GM23248 (cell line): ENCODE measurements around the gene PDE3B. TPM values are rescaled to one million over a fixed set of nuclear protein-coding genes. Genes with fewer than 3 reads are reported as not detected.

Source experiments
- DNase-seq: peaks from one replicate; pipeline ENCODE4 v3.0.0-alpha.2; 2015
- H2AFZ ChIP-seq: fragments of 200-600 bp; sonication (generic); 2 replicates; pipeline ENCODE4 v1.6.1; 2016; ENCODE audit warnings: antibody characterized with exemption
- H3F3A ChIP-seq: fragments of 200-600 bp; sonication (generic); 2 replicates; pipeline ENCODE4 v1.6.1; 2016; ENCODE audit warnings: mild to moderate bottlenecking, antibody characterized with exemption, mixed run types; ENCODE audit not compliant: insufficient read depth
- H3K27ac ChIP-seq: fragments of 200-600 bp; sonication (generic); 2 replicates; pipeline ENCODE4 v1.5.1; 2016; ENCODE audit warnings: mild to moderate bottlenecking
- H3K27me3 ChIP-seq: fragments of 200-600 bp; sonication (generic); replicated peaks from 2 replicates; pipeline ENCODE4 v1.6.1; 2016; ENCODE audit warnings: mild to moderate bottlenecking; ENCODE audit not compliant: insufficient read depth
- H3K36me3 ChIP-seq: fragments of 200-600 bp; sonication (generic); 2 replicates; pipeline ENCODE4 v1.6.1; 2016; ENCODE audit warnings: low read depth, mild to moderate bottlenecking
- H3K4me1 ChIP-seq: fragments of 200-600 bp; sonication (generic); 2 replicates; pipeline ENCODE4 v1.6.1; 2016; ENCODE audit warnings: mild to moderate bottlenecking; ENCODE audit not compliant: insufficient read depth
- H3K4me2 ChIP-seq: fragments of 200-600 bp; sonication (generic); one replicate; pipeline ENCODE4 v1.6.1; 2016; ENCODE audit warnings: mild to moderate bottlenecking; ENCODE audit not compliant: unreplicated experiment
- H3K4me3 ChIP-seq: fragments of 200-600 bp; sonication (generic); 2 replicates; pipeline ENCODE4 v1.5.1; 2016; ENCODE audit warnings: mild to moderate bottlenecking
- H3K79me2 ChIP-seq: fragments of 200-600 bp; sonication (generic); 2 replicates; pipeline ENCODE4 v1.6.1; 2016; ENCODE audit warnings: mild to moderate bottlenecking; ENCODE audit not compliant: insufficient read depth
- H3K9ac ChIP-seq: fragments of 200-600 bp; sonication (generic); 2 replicates; pipeline ENCODE4 v1.6.1; 2016; ENCODE audit warnings: mild to moderate bottlenecking
- H3K9me2 ChIP-seq: fragments of 200-600 bp; sonication (generic); 2 replicates; pipeline ENCODE4 v1.6.1; 2016; ENCODE audit warnings: mixed run types, mild to moderate bottlenecking, moderate library complexity; ENCODE audit not compliant: insufficient read depth
- H3K9me3 ChIP-seq: fragments of 200-600 bp; sonication (generic); one replicate; pipeline ENCODE4 v1.6.1; 2017; ENCODE audit warnings: low read depth
- H4K20me1 ChIP-seq: fragments of 200-600 bp; sonication (generic); 2 replicates; pipeline ENCODE4 v1.6.0; 2016; ENCODE audit not compliant: insufficient read depth
- EZH2 ChIP-seq: fragments of 200-600 bp; sonication (generic); IDR thresholded peaks from 2 replicates; pipeline ENCODE4 v1.6.1; 2018; ENCODE audit warnings: antibody characterized with exemption, mild to moderate bottlenecking; ENCODE audit not compliant: insufficient read depth, poor library complexity, severe bottlenecking
- EZH2phosphoT487 ChIP-seq: fragments of 200-600 bp; sonication (generic); IDR thresholded peaks from 2 replicates; pipeline ENCODE4 v1.6.1; 2018; ENCODE audit warnings: antibody characterized with exemption, moderate library complexity, mild to moderate bottlenecking, low read depth; ENCODE audit not compliant: insufficient read depth
- WGBS, 2 experiments: methylation state at CpG; one replicate each; pipeline ENCODE4 v1.1.6; 2015 to 2017; ENCODE audit warnings: low lambda C conversion rate in 2 of 2, low coverage in 1 of 2; ENCODE audit errors: missing lambda C conversion rate in 2 of 2; 5-methylcytosine and 5-hydroxymethylcytosine counted together
- in situ Hi-C: fragments of 300-500 bp; cut with MboI; formaldehyde crosslinking; loops from 2 replicates; pipeline ENCODE4 v1.15.0; 2020
- polyA plus RNA-seq: library from polyadenylated mRNA; unstranded; fragments of >200 nt; fragmentation: Nextera tagmentation; extraction: Ambion mirVana; gene quantifications from 2 replicates; pipeline ENCODE4 v1.2.1, GENCODE V29; 2016
- total RNA-seq: library from RNA; depleted of rRNA; stranded (reverse); fragments of >200 nt; shearing (Covaris generic); gene quantifications from 2 replicates; pipeline ENCODE4 v1.2.3, GENCODE V29; 2014

Gene PDE3B
- total and polyA plus RNA-seq, 2 experiments from 2014 or later: not detected

GRCh38 chr11:14668731-14669301 lies 25.2 kb downstream of the PDE3B start:
- WGBS, 2 experiments: 56 to 60% methylated on average over 6 of the region's 6 CpGs
- H3K9me3 ChIP-seq: no peaks in the 10 kb centered on the region

GRCh38 chr11:14669499-14669898 lies 25.9 kb downstream of the PDE3B start:
- no peaks in the 10 kb centered on the region for H3K9me2 ChIP-seq
- no peak overlapping the region for H3K4me2 ChIP-seq
- WGBS, 2 experiments: 53 to 59% methylated on average over 6 to 7 of the region's 7 CpGs
- H3F3A ChIP-seq: peaks cover 13% of the 10 kb centered on the region
- H3K27ac ChIP-seq: no peak overlapping the region
- H3K4me3 ChIP-seq: no peak overlapping the region
- H4K20me1 ChIP-seq: no peaks in the 10 kb centered on the region
- H3K36me3 ChIP-seq: no peaks in the 10 kb centered on the region
- no peak for DNase-seq
- H3K9me3 ChIP-seq: no peaks in the 10 kb centered on the region
- H2AFZ ChIP-seq: no peak overlapping the region
- no peaks in the 10 kb centered on the region for H3K79me2 ChIP-seq
- H3K9ac ChIP-seq: no peak overlapping the region
- in situ Hi-C loops: no loop called here
- no peak for TF ChIP-seq EZH2
- no peak for TF ChIP-seq EZH2phosphoT487
- 0 out of 2 replicates have a peak, but pooled peaks cover 12% of the 10 kb centered on the region for H3K4me1 ChIP-seq
- H3K27me3 ChIP-seq: no peaks in the 10 kb centered on the region

More at GRCh38 chr11:14668731-14669301, 25.2 kb downstream of the PDE3B start:
- no peak overlapping the region for H3K27ac ChIP-seq
- H4K20me1 ChIP-seq: no peaks in the 10 kb centered on the region
- no peak overlapping the region for H3K4me2 ChIP-seq
- H3F3A ChIP-seq: peaks cover 13% of the 10 kb centered on the region
- in situ Hi-C loops: no loop called here
- 0 out of 2 replicates have a peak, but pooled peaks cover 10% of the 10 kb centered on the region for H3K4me1 ChIP-seq
- H3K79me2 ChIP-seq: no peaks in the 10 kb centered on the region
- no peak overlapping the region for H3K9ac ChIP-seq
- H2AFZ ChIP-seq: no peak overlapping the region
- no peak overlapping the region for H3K4me3 ChIP-seq
- no peaks in the 10 kb centered on the region for H3K27me3 ChIP-seq
- no peaks in the 10 kb centered on the region for H3K36me3 ChIP-seq
- no peaks in the 10 kb centered on the region for H3K9me2 ChIP-seq
- TF ChIP-seq EZH2phosphoT487 (no peak), EZH2 (no peak)
- DNase-seq: no peak

GRCh38 chr11:14669958-14670357 lies 26.4 kb downstream of the PDE3B start:
- Histone ChIP-seq H3K9ac (no peak overlapping the region), H3K27ac (no peak overlapping the region), H3K36me3 (no peaks in the 10 kb centered on the region), H3K4me2 (no peak overlapping the region), H2AFZ (no peak overlapping the region), H3K27me3 (no peaks in the 10 kb centered on the region), H3K9me3 (no peaks in the 10 kb centered on the region), H3K9me2 (no peaks in the 10 kb centered on the region), H4K20me1 (no peaks in the 10 kb centered on the region), H3K79me2 (no peaks in the 10 kb centered on the region), H3F3A (peaks cover 13% of the 10 kb centered on the region), H3K4me1 (0 out of 2 replicates have a peak, but pooled peaks cover 12% of the 10 kb centered on the region), H3K4me3 (no peak overlapping the region)
- in situ Hi-C loops: no loop called here
- TF ChIP-seq EZH2phosphoT487: no peak
- TF ChIP-seq EZH2: no peak
- DNase-seq: no peak
- 26 to 33% methylated on average over 3 of the region's 3 CpGs for WGBS, 2 experiments

GRCh38 chr11:14672635-14673034 lies 29.0 kb downstream of the PDE3B start:
- H3K27me3 ChIP-seq: no peaks in the 10 kb centered on the region
- no peak overlapping the region for H2AFZ ChIP-seq
- peak; percentile 75 for DNase-seq
- H3F3A ChIP-seq: peaks cover 13% of the 10 kb centered on the region
- no peaks in the 10 kb centered on the region for H3K79me2 ChIP-seq
- no peaks in the 10 kb centered on the region for H4K20me1 ChIP-seq
- H3K9me3 ChIP-seq: no peaks in the 10 kb centered on the region
- no peak overlapping the region for H3K9ac ChIP-seq
- no peak overlapping the region for H3K4me3 ChIP-seq
- H3K9me2 ChIP-seq: no peaks in the 10 kb centered on the region
- WGBS, 2 experiments: 80% methylated on average over 2 of the region's 2 CpGs
- no peak overlapping the region for H3K27ac ChIP-seq
- H3K4me2 ChIP-seq: no peak overlapping the region
- 0 out of 2 replicates have a peak, but pooled peaks cover 12% of the 10 kb centered on the region for H3K4me1 ChIP-seq
- in situ Hi-C loops: no loop called here
- no peaks in the 10 kb centered on the region for H3K36me3 ChIP-seq
- TF ChIP-seq EZH2 (no peak), EZH2phosphoT487 (no peak)
